G401.6 (cell line): ENCODE measurements around the gene CAMTA1.

Experiments
- FAIRE-seq: peaks from 2 replicates; lab custom pipeline; 2012; peaks lifted over from hg19 to GRCh38; lab: Jason Lieb, UNC

CAMTA1 gene

GRCh38 chr1:7538849-7539768 lies 753.9 kb downstream of the CAMTA1 start:
- FAIRE-seq, result no peak

DNA sequence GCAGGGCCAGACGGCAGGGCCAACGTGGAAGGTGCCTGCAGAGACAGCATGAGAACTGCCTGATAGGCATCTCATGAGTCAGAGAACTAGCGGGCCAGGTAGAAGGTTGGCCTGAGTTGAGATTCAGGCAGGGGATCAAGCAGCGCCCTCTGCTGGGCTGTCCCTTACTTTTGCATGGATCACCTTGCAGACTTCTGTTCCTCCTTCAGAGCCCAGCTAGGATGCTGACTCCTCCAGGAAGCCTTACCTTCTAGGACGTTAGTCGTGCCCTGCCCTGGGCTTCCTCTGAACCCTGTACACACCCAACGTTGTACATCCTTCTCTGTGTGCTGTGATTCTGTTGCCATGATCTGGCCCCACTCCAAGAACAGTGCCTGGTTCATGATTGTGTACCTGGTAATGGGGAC lies 754.5 kb downstream of the CAMTA1 start:
- FAIRE-seq, result peak; percentile 89

GRCh38 chr1:7540816-7541215 lies 755.6 kb downstream of the CAMTA1 start:
- FAIRE-seq, result no peak

DNA sequence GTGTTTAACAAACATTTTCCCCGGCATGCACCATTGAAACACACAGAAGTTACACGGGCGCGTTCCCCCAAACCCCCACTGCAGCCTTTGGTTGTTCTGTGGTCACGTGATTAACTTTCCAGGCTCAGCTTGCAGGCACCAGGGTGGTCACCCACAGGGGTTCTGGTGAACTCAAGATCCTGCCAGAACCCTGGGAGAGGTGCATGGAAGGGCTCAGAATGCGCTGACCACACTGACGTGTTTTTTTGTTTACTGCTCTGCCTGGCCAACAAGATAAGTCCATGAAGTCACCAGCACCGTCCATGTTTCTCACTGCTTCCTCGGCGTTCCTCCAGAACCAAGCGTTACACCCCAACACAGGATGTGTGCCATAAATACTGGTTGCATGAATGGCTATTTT lies 756.4 kb downstream of the CAMTA1 start:
- FAIRE-seq, result no peak

DNA sequence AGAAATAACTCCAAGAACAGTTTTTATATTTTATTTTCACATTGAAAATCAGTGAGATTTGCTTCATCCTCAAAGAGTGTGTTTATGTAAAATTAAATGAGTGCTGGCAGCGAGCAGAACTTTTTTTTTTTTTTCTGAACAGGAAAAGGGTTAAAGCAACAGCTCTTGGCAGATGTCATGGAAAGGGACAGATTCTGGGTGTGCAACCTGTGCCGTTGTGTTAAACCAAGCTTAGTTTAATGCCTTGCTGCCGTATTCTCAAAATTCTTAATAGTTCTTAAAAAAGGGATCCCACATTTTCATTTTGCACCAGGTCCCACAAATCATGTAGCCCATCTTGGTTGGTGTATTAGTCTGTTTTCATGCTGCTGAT lies 758.5 kb downstream of the CAMTA1 start:
- FAIRE-seq, result no peak

GRCh38 chr1:7549277-7550161 lies 764.3 kb downstream of the CAMTA1 start:
- no peak for FAIRE-seq

GRCh38 chr1:7550261-7550865 lies 765.1 kb downstream of the CAMTA1 start:
- FAIRE-seq, result no peak

DNA sequence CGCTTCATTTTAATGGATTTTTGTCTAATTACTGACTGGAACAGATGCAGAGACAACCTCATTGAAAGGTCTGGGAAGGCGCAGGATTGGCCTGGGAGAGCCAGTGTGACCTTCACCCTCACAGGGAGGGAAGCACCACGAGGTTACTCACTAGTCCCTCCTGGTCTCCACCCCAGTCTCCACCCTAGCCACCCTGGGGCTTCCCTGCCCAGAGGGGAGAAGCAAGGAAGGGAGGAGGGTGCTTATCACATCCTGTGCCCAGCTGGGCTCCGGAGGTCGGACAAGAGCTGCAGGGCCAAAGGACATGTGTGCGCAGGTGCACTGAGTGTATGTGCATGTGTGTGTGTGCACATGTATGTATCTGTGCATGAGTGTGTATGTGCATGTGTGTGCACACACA lies 765.7 kb downstream of the CAMTA1 start:
- no peak for FAIRE-seq

DNA sequence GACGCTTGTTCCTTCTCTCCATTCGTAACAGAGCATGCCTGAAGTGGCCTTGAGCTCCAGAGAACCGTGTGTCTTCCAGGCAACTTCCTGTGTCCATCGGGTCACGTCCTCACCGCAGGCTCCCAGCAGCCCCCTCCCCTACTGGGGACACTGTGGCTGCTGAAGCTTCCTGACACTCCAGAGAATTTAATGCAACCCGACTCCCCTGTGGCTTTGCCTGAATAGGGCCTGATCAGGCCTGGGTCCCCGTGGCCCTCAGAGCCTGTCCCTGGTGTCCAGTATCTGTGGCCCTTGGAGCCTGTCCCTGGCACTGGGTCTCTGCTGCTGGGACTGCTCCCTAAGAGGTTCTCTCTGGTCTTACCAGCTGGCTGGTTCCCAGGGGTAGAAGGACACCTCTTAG lies 766.2 kb downstream of the CAMTA1 start:
- no peak for FAIRE-seq

- no peak for FAIRE-seq
Observed at GRCh38 chr1:7552402-7552801, 767.1 kb downstream of the CAMTA1 start.

DNA sequence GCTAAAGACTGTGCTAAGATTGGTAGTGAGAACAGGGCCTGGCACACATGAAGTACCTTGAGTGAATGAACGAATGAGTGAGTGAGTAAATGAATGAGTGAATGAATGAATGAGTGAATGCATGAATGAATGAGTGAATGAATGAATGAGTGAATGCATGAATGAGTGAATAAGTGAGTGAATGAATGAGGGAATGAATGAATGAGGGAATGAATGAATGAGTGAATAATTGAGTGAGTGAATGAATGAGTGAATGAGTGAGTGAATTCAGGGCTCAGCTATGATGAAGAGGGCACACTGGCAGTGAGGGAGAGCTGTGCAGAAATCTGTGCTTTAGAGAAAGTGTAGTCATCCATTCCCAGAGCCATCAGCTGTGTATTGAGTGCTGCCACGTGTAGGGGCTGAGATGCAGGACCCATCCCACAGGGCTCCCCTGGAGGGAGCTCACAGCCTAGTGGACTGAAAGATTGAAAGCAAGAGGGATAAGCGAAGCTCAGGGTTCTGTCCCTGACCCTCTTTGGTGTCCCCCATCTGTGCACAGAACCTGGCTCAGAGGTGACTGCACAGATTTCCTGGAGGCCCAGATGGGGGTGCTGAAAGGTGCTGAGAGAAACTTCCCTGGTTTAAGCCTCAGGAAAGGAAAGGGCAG lies 767.9 kb downstream of the CAMTA1 start:
- no peak for FAIRE-seq

- FAIRE-seq, result no peak
Observed at GRCh38 chr1:7554385-7555235, 769.4 kb downstream of the CAMTA1 start.

DNA sequence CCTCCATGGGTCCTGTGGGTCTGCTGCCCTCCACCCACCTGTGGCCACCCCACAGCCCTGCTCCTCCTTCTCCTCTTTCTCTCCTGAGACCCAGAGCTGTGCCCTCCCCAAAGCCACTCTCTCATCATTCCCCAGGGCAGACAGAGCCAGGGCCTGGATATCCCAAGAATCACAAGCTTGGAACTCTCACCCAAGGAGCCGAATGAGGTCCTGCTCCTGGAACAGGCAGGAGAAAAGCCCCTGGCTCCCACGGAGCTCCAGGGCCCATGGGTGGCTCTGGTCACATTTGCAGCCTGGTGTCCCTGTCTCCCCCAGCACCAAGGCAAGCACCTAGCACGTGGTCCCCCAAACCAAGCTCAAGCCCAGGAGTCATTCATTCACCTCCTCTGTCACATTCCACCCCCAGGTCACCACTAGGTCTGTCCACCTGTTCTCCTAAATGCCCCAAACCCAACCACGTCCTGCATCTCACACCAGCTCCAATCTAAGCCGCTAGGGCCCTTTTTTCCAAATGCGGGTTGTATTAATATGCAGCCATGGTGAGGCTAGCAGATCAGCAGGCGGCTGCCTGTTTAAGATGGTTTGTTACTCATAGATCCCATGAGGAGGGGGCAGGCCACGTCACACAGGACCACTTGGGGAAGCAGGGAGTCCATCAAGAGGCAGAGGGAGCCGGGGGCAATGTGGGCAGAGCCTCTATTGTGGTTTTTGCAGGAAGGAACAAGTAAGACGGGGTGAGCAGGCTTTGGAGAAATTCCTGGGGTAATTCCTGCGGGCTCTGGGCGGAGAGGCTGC lies 770.3 kb downstream of the CAMTA1 start:
- no peak for FAIRE-seq

GRCh38 chr1:7557301-7557891 lies 772.1 kb downstream of the CAMTA1 start:
- no peak for FAIRE-seq

- FAIRE-seq, result no peak
Observed at GRCh38 chr1:7558041-7558461, 772.8 kb downstream of the CAMTA1 start.

- FAIRE-seq, result no peak
Observed at GRCh38 chr1:7558481-7558880, 773.2 kb downstream of the CAMTA1 start.

GRCh38 chr1:7558921-7559869 lies 773.9 kb downstream of the CAMTA1 start:
- no peak for FAIRE-seq

- FAIRE-seq, result no peak
Observed at GRCh38 chr1:7560128-7560527, 774.9 kb downstream of the CAMTA1 start.
